HG02759 (cell line): ENCODE data around the gene CLOCK.

ENCODE experiments used
- ATAC-seq: cut with Tn5 transposase; IDR thresholded peaks from one replicate; pipeline ENCODE4 v1.9.1; 2021; ENCODE audit warnings: mild to moderate bottlenecking, moderate library complexity; ENCODE audit not compliant: unreplicated experiment

Gene CLOCK

GRCh38 chr4:55435141-55435841, 111.4 kb downstream of the CLOCK start:
- ATAC-seq = peak; percentile 83

- no peak for ATAC-seq
Observed at GRCh38 chr4:55431710-55432336, 114.9 kb downstream of the CLOCK start.

- ATAC-seq = no peak
Observed at GRCh38 chr4:55424791-55425190, 121.9 kb downstream of the CLOCK start.

GRCh38 chr4:55416176-55416575, 130.5 kb downstream of the CLOCK start:
- no peak for ATAC-seq

GRCh38 chr4:55411621-55412020, 135.1 kb downstream of the CLOCK start:
- ATAC-seq = no peak

- ATAC-seq = no peak
Observed at GRCh38 chr4:55410431-55410830, 136.3 kb downstream of the CLOCK start.

GRCh38 chr4:55409468-55410171, 137.1 kb downstream of the CLOCK start:
- ATAC-seq = peak; percentile 88

GRCh38 chr4:55407764-55408163, 138.9 kb downstream of the CLOCK start:
- ATAC-seq = no peak

- ATAC-seq = no peak
Observed at GRCh38 chr4:55407119-55407518, 139.6 kb downstream of the CLOCK start.

GRCh38 chr4:55406545-55406944, 140.2 kb downstream of the CLOCK start:
- ATAC-seq = no peak

GRCh38 chr4:55405073-55405472, 141.6 kb downstream of the CLOCK start:
- ATAC-seq = no peak

GRCh38 chr4:55399581-55399980, 147.1 kb downstream of the CLOCK start:
- ATAC-seq = no peak

- no peak for ATAC-seq
Observed at GRCh38 chr4:55398966-55399365, 147.7 kb downstream of the CLOCK start.

- ATAC-seq = no peak
Observed at GRCh38 chr4:55398461-55398860, 148.2 kb downstream of the CLOCK start.

GRCh38 chr4:55397520-55398321, 149.0 kb downstream of the CLOCK start:
- ATAC-seq = no peak

- no peak for ATAC-seq
Observed at GRCh38 chr4:55397126-55397436, 149.6 kb downstream of the CLOCK start.

- ATAC-seq = peak; percentile 30
Observed at GRCh38 chr4:55396308-55397125, 150.2 kb downstream of the CLOCK start.

- peak; percentile 95 for ATAC-seq
Observed at GRCh38 chr4:55395529-55396307, 151.0 kb downstream of the CLOCK start, which contains the start of gene TMEM165. TSS of gene TMEM165 (plus strand) at chr4:55395957. CDS start at chr4:55396190, 233 bp downstream.

- ATAC-seq = peak; percentile 0
Observed at GRCh38 chr4:55395218-55395528, 151.5 kb downstream of the CLOCK start.
